K562 (cell line): ENCODE results near the gene CES1. TPM values are rescaled to one million over a fixed set of nuclear protein-coding genes. Genes with fewer than 3 reads are reported as not detected.
A peak's percentile ranks its signal among the peaks of the same experiment; 100 is the strongest.

ENCODE experiments used
- ATAC-seq: fragments of 200-7000 bp; cut with Tn5 transposase; 3 replicates; pipeline ENCODE4 v1.9.1; 2020; ENCODE audit warnings: moderate library complexity
- BruUV-seq: library from RNA; stranded (reverse); fragments of 400-500 nt; replicated peaks from 2 replicates; lab custom pipeline; 2021; lab: Mats Ljungman, UMichigan
- CTCF ChIA-PET: fragments of 300-600 bp; formaldehyde crosslinking; extraction: SDS; loops from one replicate; lab custom pipeline; 2021; ENCODE audit warnings: low intra/inter-chr PET ratio; lab: Yijun Ruan, JAX
- POLR2A ChIA-PET: fragments of 300-600, 350-650 bp; sonication (Branson Sonifier 250); formaldehyde crosslinking; extraction: SDS; loops from one replicate; lab custom pipeline; 2021; ENCODE audit warnings: antibody characterized with exemption, inconsistent platforms; lab: Yijun Ruan, JAX
- DNase-seq, 4 experiments: peaks; one replicate each; pipeline versions ENCODE4 v3.0.0 to v3.0.0-alpha.2; 2011 to 2018; ENCODE audit warnings: low spot score in 3 of 4, mixed read lengths in 3 of 4; ENCODE audit errors: extremely low read depth in 1 of 4
- FAIRE-seq: peaks from 2 replicates; lab custom pipeline; 2011; peaks lifted over from hg19 to GRCh38; lab: Jason Lieb, UNC
- H2AFZ ChIP-seq: 2 replicates; pipeline ENCODE4 v1.6.0; 2011; ENCODE audit warnings: low read depth, low read length, control low read depth, inconsistent platforms
- H3K27ac ChIP-seq: fragments of 200-600 bp; 3 replicates; pipeline ENCODE4 v1.8.0; 2011; ENCODE audit warnings: low read depth, mild to moderate bottlenecking, control low read depth, inconsistent platforms, low read length, moderate library complexity, mixed read lengths; ENCODE audit errors: extremely low read depth
- H3K27me3 ChIP-seq, 2 experiments: fragments of 300-600 bp in 1 of 2; 2 replicates in 1 of 2; 3 replicates in 1 of 2; pipeline versions ENCODE4 v1.6.0 to v1.8.0; 2011; ENCODE audit warnings: inconsistent platforms in 2 of 2, low read length in 2 of 2, mild to moderate bottlenecking in 1 of 2, mixed read lengths in 1 of 2, moderate library complexity in 1 of 2; ENCODE audit not compliant: control insufficient read depth in 2 of 2, insufficient read depth in 2 of 2
- H3K36me3 ChIP-seq: fragments of 300-600 bp; 3 replicates; pipeline ENCODE4 v1.8.0; 2011; ENCODE audit warnings: mild to moderate bottlenecking, low read length, inconsistent platforms; ENCODE audit not compliant: control insufficient read depth, insufficient read depth
- H3K4me1 ChIP-seq, 2 experiments: fragments of 200-600 bp in 1 of 2; replicated peaks in 1 of 2; 2 replicates in 1 of 2; 3 replicates in 1 of 2; pipeline versions ENCODE4 v1.5.1 to v1.8.0; 2011; ENCODE audit warnings: inconsistent platforms in 2 of 2, low read length in 2 of 2, mild to moderate bottlenecking in 1 of 2, mixed read lengths in 1 of 2, moderate library complexity in 1 of 2; ENCODE audit not compliant: control insufficient read depth in 2 of 2, insufficient read depth in 2 of 2
- H3K4me2 ChIP-seq: 2 replicates; pipeline ENCODE4 v1.6.1; 2011; ENCODE audit warnings: low read length, control low read depth, inconsistent platforms, mixed read lengths; ENCODE audit not compliant: insufficient read depth
- H3K4me3 ChIP-seq: fragments of 200-600 bp; sonication (generic), shearing (Covaris generic); 2 replicates; pipeline ENCODE4 v1.5.1; 2016; ENCODE audit warnings: control low read depth, inconsistent platforms
- H3K79me2 ChIP-seq: fragments of 200-600 bp; 3 replicates; pipeline ENCODE4 v1.8.0; 2011; ENCODE audit warnings: low read length, inconsistent platforms; ENCODE audit not compliant: control insufficient read depth, insufficient read depth
- H3K9ac ChIP-seq, 2 experiments: 2 replicates each; pipeline versions ENCODE4 v1.6.0 to v1.6.1; 2011; ENCODE audit warnings: low read depth in 2 of 2, low read length in 2 of 2, control low read depth in 1 of 2, inconsistent platforms in 1 of 2, mild to moderate bottlenecking in 1 of 2, mixed read lengths in 1 of 2; ENCODE audit not compliant: insufficient read depth in 1 of 2
- H3K9me1 ChIP-seq: one replicate; pipeline ENCODE4 v1.6.0; 2011; ENCODE audit warnings: inconsistent platforms, mild to moderate bottlenecking, low read length, moderate library complexity; ENCODE audit not compliant: control insufficient read depth, insufficient read depth
- H3K9me3 ChIP-seq: replicated peaks from 2 replicates; pipeline ENCODE4 v1.5.1; 2011; ENCODE audit warnings: low read depth, low read length, inconsistent platforms; ENCODE audit not compliant: control insufficient read depth, insufficient read depth
- H4K20me1 ChIP-seq: replicated peaks from 2 replicates; pipeline ENCODE4 v1.6.1; 2011; ENCODE audit warnings: low read length, inconsistent platforms, mixed read lengths; ENCODE audit not compliant: control insufficient read depth, insufficient read depth
- ATF1 ChIP-seq, 2 experiments: fragments of 450-650 bp in 1 of 2; IDR thresholded peaks; 2 replicates each; pipeline ENCODE4 v1.6.1; 2016; ENCODE audit warnings: missing compliant biosample characterization in 1 of 2, missing genetic modification characterization in 1 of 2
- CTCF ChIP-seq, 3 experiments: IDR thresholded peaks in 2 of 3; conservative IDR thresholded peaks in 1 of 3; 2 replicates each; pipeline ENCODE4 v1.5.1; 2011 to 2012; ENCODE audit warnings: low read length in 3 of 3, mild to moderate bottlenecking in 3 of 3, control low read depth in 2 of 3, improper control_type of control experiment in 1 of 3, inconsistent platforms in 1 of 3, low read depth in 1 of 3, mixed read lengths in 1 of 3, moderate library complexity in 1 of 3; ENCODE audit not compliant: insufficient read depth in 2 of 3
- NR2C1 ChIP-seq, 2 experiments: fragments of 450-650 bp; IDR thresholded peaks; 2 replicates each; pipeline ENCODE4 v1.6.1; 2017; ENCODE audit warnings: mild to moderate bottlenecking in 2 of 2, antibody characterized with exemption in 1 of 2, inconsistent platforms in 1 of 2, missing compliant biosample characterization in 1 of 2, missing genetic modification characterization in 1 of 2
- PHF20 ChIP-seq: fragments of 450-650 bp; IDR thresholded peaks from 2 replicates; pipeline ENCODE4 v1.6.1; 2018; ENCODE audit not compliant: partially characterized antibody
- RAD21 ChIP-seq, 2 experiments: fragments of 250-450 bp in 1 of 2; fragments of 450-650 bp in 1 of 2; sonication (Bioruptor Pico) in 1 of 2; formaldehyde crosslinking in 1 of 2; IDR thresholded peaks in 1 of 2; conservative IDR thresholded peaks in 1 of 2; 2 replicates each; pipeline versions ENCODE4 v1.4.0 to v1.8.0; 2020 to 2022; ENCODE audit warnings: mild to moderate bottlenecking in 2 of 2, moderate library complexity in 1 of 2
- RCOR1 ChIP-seq, 2 experiments: IDR thresholded peaks; 2 replicates each; pipeline ENCODE4 v1.6.1; 2012; ENCODE audit warnings: low read depth in 2 of 2, low read length in 2 of 2, borderline replicate concordance in 1 of 2, improper control_type of control experiment in 1 of 2
- REST ChIP-seq, 2 experiments: fragments of 450-650 bp; formaldehyde crosslinking in 1 of 2; IDR thresholded peaks; 2 replicates each; pipeline versions ENCODE4 v1.4.0 to v1.6.1; 2014 to 2020; ENCODE audit warnings: mild to moderate bottlenecking in 2 of 2, borderline replicate concordance in 1 of 2, low read depth in 1 of 2
- SMC3 ChIP-seq: conservative IDR thresholded peaks from 2 replicates; pipeline ENCODE4 v1.6.1; 2011; ENCODE audit warnings: low read depth, low read length, improper control_type of control experiment; ENCODE audit not compliant: insufficient read depth
- ZNF184 ChIP-seq: sonication (generic); formaldehyde crosslinking; IDR thresholded peaks from 2 replicates; pipeline ENCODE4 v1.5.0; 2020; ENCODE audit warnings: missing genetic modification reagents
- WGBS: fragments of 100-300 bp; shearing (Covaris generic); methylation state at CpG from one replicate; pipeline ENCODE4 v1.1.6; 2016; ENCODE audit warnings: low coverage, mixed read lengths; ENCODE audit not compliant: insufficient coverage; ENCODE audit errors: missing lambda C conversion rate; 5-methylcytosine and 5-hydroxymethylcytosine counted together
- in situ Hi-C: fragments of 300-500 bp; cut with MboI; formaldehyde crosslinking; loops from 4 replicates; pipeline ENCODE4 v1.15.0; 2018; ENCODE audit warnings: inconsistent platforms, mixed read lengths
- intact Hi-C: fragments of 100-400 bp; cut with micrococcal nuclease; formaldehyde crosslinking; loops from 2 replicates; pipeline ENCODE4 v1.14.2; 2022
- polyA plus RNA-seq, 8 experiments: library from polyadenylated mRNA; depleted of rRNA in 4 of 8; stranded (reverse) in 5 of 8; unstranded in 3 of 8; fragments of >200 nt; fragmentation: Nextera tagmentation in 2 of 8; fragmentation: Illumina TruSeq in 1 of 8; extraction: Ambion mirVana in 2 of 8; extraction: Trizol in 1 of 8; gene quantifications; 2 replicates each; pipeline versions ENCODE4 v1.2.1 to v1.2.3, GENCODE V29; 2011 to 2014; ENCODE audit warnings: inconsistent platforms in 1 of 8, missing spikeins in 1 of 8
- total RNA-seq, 7 experiments: library from RNA; depleted of rRNA in 6 of 7; stranded (reverse); fragments of >200 nt in 6 of 7; fragmentation: Illumina TruSeq in 2 of 7; extraction: Trizol in 2 of 7; gene quantifications; 2 replicates each; pipeline versions ENCODE4 v1.2.1 to v1.2.3, GENCODE V29; 2011 to 2021; ENCODE audit warnings: low replicate concordance in 1 of 7

The CES1 gene
- total and polyA plus RNA-seq, 9 of the 15 experiments (the other 6 are each of a cell fraction or from before 2014, with no cell fraction given) = 0.10 to 1.2 (median 0.16) TPM; not detected in 3

GRCh38 chr16:55842369-55843104 lies 9.6 kb upstream of the CES1 start:
- no peaks in the 10 kb centered on the region for H4K20me1 ChIP-seq
- H3K27me3 ChIP-seq = peaks cover 0 to 7% of the 10 kb centered on the region in 2 experiments; a peak in 2 of 5 replicates
- BruUV-seq = no TSS peak
- no peak overlapping the region for H3K9ac ChIP-seq
- peak; percentile 95 for FAIRE-seq
- H3K27ac ChIP-seq = no peak overlapping the region
- H2AFZ ChIP-seq = no peak overlapping the region
- ChIA-PET POLR2A (interaction anchor here (0.6 kb wide), 2 partner anchors 141 to 330 kb away, joined by 3 read pairs; no protein-coding TSS in a partner anchor), CTCF (interaction anchor here (0.8 to 2.1 kb wide), 5 partner anchors 130 to 378 kb away, joined by 3 to 28 read pairs (median 6); no protein-coding TSS in a partner anchor)
- no peaks in the 10 kb centered on the region for H3K9me3 ChIP-seq
- no peak overlapping the region for H3K4me2 ChIP-seq
- in situ Hi-C loops = loop anchor here (5.0 to 10.0 kb wide), 2 partner anchors 130 to 348 kb away; no protein-coding TSS in a partner anchor
- peak; percentile 85 for ATAC-seq
- DNase-seq = peak; percentile 59 to 61 (median 60)
- H3K4me1 ChIP-seq = no peaks in the 10 kb centered on the region
- no peaks in the 10 kb centered on the region for H3K9me1 ChIP-seq
- WGBS = 10% methylated on average over 11 of the region's 11 CpGs
- no peak overlapping the region for H3K4me3 ChIP-seq
- H3K79me2 ChIP-seq = no peaks in the 10 kb centered on the region
- no peaks in the 10 kb centered on the region for H3K36me3 ChIP-seq
- intact Hi-C loops = loop anchor here (1.0 to 10.0 kb wide), 3 partner anchors 130 to 377 kb away; no protein-coding TSS in a partner anchor
- TF ChIP-seq REST (IDR thresholded peaks at IDR 0.05; ENCODE audit: borderline replicate concordance) (peak; percentile 72), REST (CRISPR knock-in tag; IDR thresholded peaks at IDR 0.05; ENCODE audit: low read depth) (no peak), ZNF184 (CRISPR knock-in tag) (no peak), RAD21 (CRISPR knock-in tag; conservative IDR thresholded peaks at IDR 0.05 in 1 of 2, IDR thresholded peaks at IDR 0.05 in 1 of 2) (peak; percentile 82 to 86), PHF20 (no peak), RCOR1 (IDR thresholded peaks at IDR 0.05; ENCODE audit: borderline replicate concordance in 1 of 2, low read depth in 2 of 2, low read length in 2 of 2) (0 out of 4 replicates have a peak, but pooled peaks of 1 of the 2 experiments have one; percentile 36), ATF1 (CRISPR knock-in tag; IDR thresholded peaks at IDR 0.05) (no peak), ATF1 (tag; IDR thresholded peaks at IDR 0.05) (no peak), SMC3 (peak; percentile 57), NR2C1 (IDR thresholded peaks at IDR 0.05) (no peak), NR2C1 (tag; IDR thresholded peaks at IDR 0.05) (no peak), CTCF (IDR thresholded peaks at IDR 0.05 in 2 of 3, conservative IDR thresholded peaks at IDR 0.05 in 1 of 3; ENCODE audit: insufficient read depth in 2 of 3, low read depth in 1 of 3, low read length in 3 of 3) (peak; percentile 65 to 85 (median 67))
